CD4-positive, alpha-beta T cell treated with Interferon gamma for 1 hour (primary cell): ENCODE results near the gene CD59.
"Not testable (repeated sequence)": the region's sequence is repeated elsewhere in the genome, so short reads cannot be mapped to it uniquely, and the experiment has no call there.

Experiments used
- DNase-seq: peaks from one replicate; pipeline ENCODE4 v3.0.0-alpha.2; 2020

The CD59 gene

GRCh38 chr11:33742249-33742851 is 6.1 kb upstream of the CD59 start:
- no peak for DNase-seq

- no peak for DNase-seq
Measured at GRCh38 chr11:33741806-33742205, 5.6 kb upstream of the CD59 start.

- no peak for DNase-seq
Measured at GRCh38 chr11:33737362-33737821, 1.2 kb upstream of the CD59 start.

- DNase-seq = peak; percentile 44
Measured at GRCh38 chr11:33735271-33736147, 714 bp downstream of the CD59 start.

- no peak for DNase-seq
Measured at GRCh38 chr11:33734441-33735270, 1.6 kb downstream of the CD59 start.

- DNase-seq = no peak
Measured at GRCh38 chr11:33733980-33734379, 2.2 kb downstream of the CD59 start.

- DNase-seq = no peak
Measured at GRCh38 chr11:33731723-33732531, 4.3 kb downstream of the CD59 start.

GRCh38 chr11:33730716-33731115 is 5.5 kb downstream of the CD59 start:
- no peak for DNase-seq

- DNase-seq = not testable (repeated sequence)
Measured at GRCh38 chr11:33729072-33729664, 7.1 kb downstream of the CD59 start.

GRCh38 chr11:33727539-33727938 is 8.7 kb downstream of the CD59 start:
- not testable (repeated sequence) for DNase-seq

GRCh38 chr11:33725496-33725895 is 10.7 kb downstream of the CD59 start:
- no peak for DNase-seq

GRCh38 chr11:33724644-33725035 is 11.6 kb downstream of the CD59 start:
- DNase-seq = no peak

- peak; percentile 31 for DNase-seq
Measured at GRCh38 chr11:33723238-33723881, 12.9 kb downstream of the CD59 start.

GRCh38 chr11:33722590-33723234 is 13.5 kb downstream of the CD59 start:
- DNase-seq = peak; percentile 25

GRCh38 chr11:33721984-33722383 is 14.2 kb downstream of the CD59 start:
- no peak for DNase-seq

- DNase-seq = no peak
Measured at GRCh38 chr11:33721426-33721825, 14.8 kb downstream of the CD59 start.

- DNase-seq = no peak
Measured at GRCh38 chr11:33719587-33719986, 16.6 kb downstream of the CD59 start.

- DNase-seq = no peak
Measured at GRCh38 chr11:33718440-33718839, 17.8 kb downstream of the CD59 start.

- no peak for DNase-seq
Measured at GRCh38 chr11:33716243-33716642, 20.0 kb downstream of the CD59 start.

- no peak for DNase-seq
Measured at GRCh38 chr11:33713856-33714398, 22.3 kb downstream of the CD59 start.
